Measurements from ENCODE around the gene CD160.
"Not testable (repeated sequence)": the region's sequence is repeated elsewhere in the genome, so short reads cannot be mapped to it uniquely, and the experiment has no call there.

CD160 gene
- total RNA-seq: 0 to 0.15 (median 0.14) reads per million in 4 donors

- peak in 1 of 5 donors; percentile 35 for DNase-seq
Measured at GRCh38 chr1:145719230-145720079, at the start of gene CD160. TSS of gene CD160 (plus strand) at chr1:145719499. CDS start at chr1:145728328, 8,829 bp downstream.

- DNase-seq: not testable (repeated sequence)
Measured at GRCh38 chr1:145670995-145671745, 48.1 kb upstream of the CD160 start.

GRCh38 chr1:145673217-145673616, 46.1 kb upstream of the CD160 start:
- not testable (repeated sequence) for DNase-seq

GRCh38 chr1:145684858-145685257, 34.4 kb upstream of the CD160 start:
- not testable (repeated sequence) for DNase-seq

- not testable (repeated sequence) for DNase-seq
Measured at GRCh38 chr1:145686078-145686477, 33.2 kb upstream of the CD160 start.

GRCh38 chr1:145688328-145688727, 31.0 kb upstream of the CD160 start:
- no peak for DNase-seq

GRCh38 chr1:145688924-145689323, 30.4 kb upstream of the CD160 start:
- no peak for DNase-seq

GRCh38 chr1:145689922-145690321, 29.4 kb upstream of the CD160 start:
- no peak for DNase-seq

- DNase-seq: peak in 2 of 5 donors; percentile 8 to 76
Measured at GRCh38 chr1:145690587-145691558, 28.4 kb upstream of the CD160 start.

GRCh38 chr1:145692785-145693443, 26.4 kb upstream of the CD160 start:
- DNase-seq: no peak

GRCh38 chr1:145695821-145696629, 23.3 kb upstream of the CD160 start:
- DNase-seq: no peak

- no peak for DNase-seq
Measured at GRCh38 chr1:145696630-145696960, 22.7 kb upstream of the CD160 start.

- DNase-seq: no peak
Measured at GRCh38 chr1:145701306-145701862, 17.9 kb upstream of the CD160 start.

GRCh38 chr1:145702052-145702451, 17.2 kb upstream of the CD160 start:
- no peak for DNase-seq

- DNase-seq: no peak
Measured at GRCh38 chr1:145702826-145703225, 16.5 kb upstream of the CD160 start.

- no peak for DNase-seq
Measured at GRCh38 chr1:145705622-145706021, 13.7 kb upstream of the CD160 start.

GRCh38 chr1:145706086-145706664, 13.1 kb upstream of the CD160 start:
- no peak for DNase-seq

- DNase-seq: no peak
Measured at GRCh38 chr1:145707183-145707867, 12.0 kb upstream of the CD160 start, which contains the start of gene PDZK1. TSS of gene PDZK1 (minus strand) at chr1:145707368. CDS start at chr1:145688021, 19,347 bp downstream.

- DNase-seq: no peak
Measured at GRCh38 chr1:145708063-145708462, 11.2 kb upstream of the CD160 start.
